Inferior parietal cortex (tissue), 1 donor: ENCODE results near the gene SOWAHC.
A peak's percentile ranks its signal among the peaks of the same experiment; 100 is the strongest.
"Not testable (repeated sequence)": the region's sequence is repeated elsewhere in the genome, so short reads cannot be mapped to it uniquely, and the experiment has no call there.

ENCODE experiments used
- DNase-seq: peaks from one replicate; pipeline ENCODE4 v3.0.0-alpha.2; 2016; ENCODE audit errors: extremely low spot score

Gene SOWAHC

GRCh38 chr2:109613922-109614714 is at the start of gene SOWAHC, which contains the start of gene SEPTIN10:
Gene SOWAHC (plus strand): TSS chr2:109614364. CDS start chr2:109614490, 126 bp downstream.
Gene SEPTIN10 (minus strand): TSS chr2:109613966. CDS start chr2:109613827, 139 bp downstream.
- peak; percentile 86 for DNase-seq

GRCh38 chr2:109575373-109575772 is 38.8 kb upstream of the SOWAHC start:
- DNase-seq = no peak

- not testable (repeated sequence) for DNase-seq
Measured at GRCh38 chr2:109577630-109578029, 36.5 kb upstream of the SOWAHC start.

GRCh38 chr2:109582928-109583895 is 31.0 kb upstream of the SOWAHC start:
- DNase-seq = no peak

GRCh38 chr2:109586687-109587086 is 27.5 kb upstream of the SOWAHC start:
- no peak for DNase-seq

- DNase-seq = no peak
Measured at GRCh38 chr2:109591206-109591605, 23.0 kb upstream of the SOWAHC start.

- DNase-seq = no peak
Measured at GRCh38 chr2:109592905-109593304, 21.3 kb upstream of the SOWAHC start.

- no peak for DNase-seq
Measured at GRCh38 chr2:109594246-109594885, 19.8 kb upstream of the SOWAHC start.

- no peak for DNase-seq
Measured at GRCh38 chr2:109595644-109596043, 18.5 kb upstream of the SOWAHC start.

GRCh38 chr2:109597283-109597682 is 16.9 kb upstream of the SOWAHC start:
- no peak for DNase-seq

GRCh38 chr2:109601783-109602182 is 12.4 kb upstream of the SOWAHC start:
- no peak for DNase-seq

GRCh38 chr2:109602617-109603188 is 11.5 kb upstream of the SOWAHC start:
- DNase-seq = no peak

- no peak for DNase-seq
Measured at GRCh38 chr2:109604597-109604996, 9.6 kb upstream of the SOWAHC start.

- DNase-seq = no peak
Measured at GRCh38 chr2:109607766-109608165, 6.4 kb upstream of the SOWAHC start.

- no peak for DNase-seq
Measured at GRCh38 chr2:109609352-109610024, 4.7 kb upstream of the SOWAHC start.

- DNase-seq = no peak
Measured at GRCh38 chr2:109611467-109612095, 2.6 kb upstream of the SOWAHC start.

GRCh38 chr2:109613081-109613921 is 863 bp upstream of the SOWAHC start:
- DNase-seq = peak; percentile 27

- no peak for DNase-seq
Measured at GRCh38 chr2:109614715-109615636, 812 bp downstream of the SOWAHC start.
